HepG2 (cell line): ENCODE data around the gene HK2. TPM values are rescaled to one million over a fixed set of nuclear protein-coding genes. Genes with fewer than 3 reads are reported as not detected.
A peak's percentile ranks its signal among the peaks of the same experiment; 100 is the strongest.

ENCODE experiments used
- ARID5B ChIP-seq: IDR thresholded peaks from 2 replicates; pipeline ENCODE4 v1.4.0; 2020; ENCODE audit warnings: mild to moderate bottlenecking, missing genetic modification reagents
- BCLAF1 ChIP-seq: fragments of 450-650 bp; IDR thresholded peaks from 2 replicates; pipeline ENCODE4 v1.6.1; 2017; ENCODE audit warnings: mild to moderate bottlenecking
- BRCA1 ChIP-seq: sonication (generic); formaldehyde crosslinking; IDR thresholded peaks from 2 replicates; pipeline ENCODE4 v1.4.0; 2020; ENCODE audit warnings: missing genetic modification reagents
- CEBPB ChIP-seq: IDR thresholded peaks from 2 replicates; pipeline ENCODE4 v1.6.1; 2011; ENCODE audit warnings: low read depth, low read length, improper control_type of control experiment, borderline replicate concordance
- E2F5 ChIP-seq: sonication (generic); formaldehyde crosslinking; conservative IDR thresholded peaks from 2 replicates; pipeline ENCODE4 v1.4.0; 2020; ENCODE audit warnings: missing genetic modification reagents
- ELF4 ChIP-seq: sonication (generic); formaldehyde crosslinking; IDR thresholded peaks from 2 replicates; pipeline ENCODE4 v1.5.0; 2020; ENCODE audit warnings: missing genetic modification reagents, mild to moderate bottlenecking, moderate library complexity, borderline replicate concordance
- KDM1A ChIP-seq: IDR thresholded peaks from 2 replicates; pipeline ENCODE4 v1.6.1; 2016; ENCODE audit warnings: missing compliant biosample characterization
- KMT2B ChIP-seq: IDR thresholded peaks from 2 replicates; pipeline ENCODE4 v1.6.1; 2016; ENCODE audit warnings: missing genetic modification reagents, missing compliant biosample characterization
- MEIS2 ChIP-seq: sonication (generic); formaldehyde crosslinking; IDR thresholded peaks from 2 replicates; pipeline ENCODE4 v1.9.0; 2021; ENCODE audit warnings: mild to moderate bottlenecking, missing genetic modification reagents
- MLLT10 ChIP-seq: sonication (generic); formaldehyde crosslinking; IDR thresholded peaks from 2 replicates; pipeline ENCODE4 v1.4.0; 2020; ENCODE audit warnings: missing genetic modification reagents
- MTF1 ChIP-seq: sonication (generic); formaldehyde crosslinking; IDR thresholded peaks from 2 replicates; pipeline ENCODE4 v1.5.0; 2020; ENCODE audit warnings: missing genetic modification reagents
- NFYB ChIP-seq: sonication (generic); formaldehyde crosslinking; IDR thresholded peaks from 2 replicates; pipeline ENCODE4 v1.4.0; 2020; ENCODE audit warnings: missing genetic modification reagents
- PPARG ChIP-seq: conservative IDR thresholded peaks from 2 replicates; pipeline ENCODE4 v1.6.1; 2016; ENCODE audit warnings: missing biosample characterization, missing genetic modification reagents
- ZBED4 ChIP-seq: sonication (generic); formaldehyde crosslinking; IDR thresholded peaks from 2 replicates; pipeline ENCODE4 v1.4.0; 2020; ENCODE audit warnings: missing genetic modification reagents, borderline replicate concordance
- ZNF382 ChIP-seq: sonication (generic); formaldehyde crosslinking; IDR thresholded peaks from 2 replicates; pipeline ENCODE4 v1.5.0; 2020; ENCODE audit warnings: missing genetic modification reagents, mild to moderate bottlenecking, borderline replicate concordance
- ZNF577 ChIP-seq: sonication (generic); formaldehyde crosslinking; IDR thresholded peaks from 2 replicates; pipeline ENCODE4 v1.4.0; 2020; ENCODE audit warnings: mild to moderate bottlenecking, low read depth, missing genetic modification reagents, borderline replicate concordance
- ZNF674 ChIP-seq: sonication (generic); formaldehyde crosslinking; IDR thresholded peaks from 2 replicates; pipeline ENCODE4 v1.5.0; 2020; ENCODE audit warnings: low read depth, mild to moderate bottlenecking, missing genetic modification reagents
- polyA plus RNA-seq, 8 experiments: library from polyadenylated mRNA; depleted of rRNA in 3 of 8; stranded (reverse) in 7 of 8; unstranded in 1 of 8; fragments of >200 nt; fragmentation: Illumina TruSeq in 4 of 8; extraction: Trizol in 4 of 8; gene quantifications; 2 replicates each; pipeline versions ENCODE4 v1.2.1 to v1.2.3, GENCODE V29; 2011 to 2016; ENCODE audit warnings: low read depth in 4 of 8, missing spikeins in 1 of 8, mixed read lengths in 1 of 8; ENCODE audit not compliant: insufficient read depth in 1 of 8
- total RNA-seq, 5 experiments: library from RNA; depleted of rRNA; stranded (reverse); fragments of >200 nt; fragmentation: Illumina TruSeq; extraction: Trizol; gene quantifications; 2 replicates each; pipeline ENCODE4 v1.2.3, GENCODE V29; 2016; ENCODE audit warnings: low read depth in 1 of 5

The HK2 gene
- total and polyA plus RNA-seq, 2 of the 13 experiments (the other 11 are each of a cell fraction or from before 2014, with no cell fraction given), result 13.2 to 101 TPM

- TF ChIP-seq ARID5B (CRISPR knock-in tag) (peak; percentile 16; the same call in 1 of the 2 replicates), CEBPB (no peak), KMT2B (no peak), BCLAF1 (no peak), PPARG (CRISPR knock-in tag) (0 out of 2 replicates have a peak, but pooled peaks have one; percentile 44), ZNF382 (CRISPR knock-in tag) (no peak), E2F5 (no peak), MLLT10 (CRISPR knock-in tag) (no peak), ZBED4 (CRISPR knock-in tag) (no peak), MTF1 (0 out of 2 replicates have a peak, but pooled peaks have one; percentile 38), MEIS2 (CRISPR knock-in tag) (0 out of 2 replicates have a peak, but pooled peaks have one; percentile 46), ZNF674 (0 out of 2 replicates have a peak, but pooled peaks have one; percentile 70), KDM1A (CRISPR knock-in tag) (no peak), NFYB (CRISPR knock-in tag) (no peak), ELF4 (CRISPR knock-in tag) (peak; percentile 81), BRCA1 (CRISPR knock-in tag) (peak; percentile 88; the same call in 1 of the 2 replicates), ZNF577 (CRISPR knock-in tag) (no peak)
Measured at GRCh38 chr2:74834792-74835755, 1.1 kb downstream of the HK2 start (continued).
